Suprapubic skin (tissue), 4 donors: ENCODE results near the gene DSPP. TPM values are rescaled to one million over a fixed set of nuclear protein-coding genes. Genes with fewer than 3 reads are reported as not detected.

Experiments used
- DNase-seq, 2 donors: peaks; one replicate each; pipeline ENCODE4 v3.0.0-alpha.2; 2019; ENCODE audit warnings: low spot score in 2 of 2
- H3K27ac ChIP-seq: fragments of 200-600 bp; sonication (generic); one replicate; pipeline ENCODE4 v1.5.1; 2019
- H3K27me3 ChIP-seq: fragments of 200-600 bp; sonication (generic); one replicate; pipeline ENCODE4 v1.5.1; 2019
- H3K36me3 ChIP-seq: fragments of 200-600 bp; sonication (generic); one replicate; pipeline ENCODE4 v1.5.1; 2019
- H3K4me1 ChIP-seq: fragments of 200-600 bp; sonication (generic); one replicate; pipeline ENCODE4 v1.5.1; 2019
- H3K4me3 ChIP-seq: fragments of 200-600 bp; sonication (generic); one replicate; pipeline ENCODE4 v1.5.1; 2019; ENCODE audit warnings: mild to moderate bottlenecking
- H3K9me3 ChIP-seq: fragments of 200-600 bp; sonication (generic); one replicate; pipeline ENCODE4 v1.5.1; 2019
- CTCF ChIP-seq, 2 donors: fragments of 200-600 bp in 1 of 2; fragments of 450-650 bp in 1 of 2; sonication (generic) in 1 of 2; IDR thresholded peaks; one replicate each; pipeline ENCODE4 v1.5.1; 2016 to 2019; ENCODE audit warnings: antibody characterized with exemption in 2 of 2, mild to moderate bottlenecking in 1 of 2, moderate library complexity in 1 of 2
- EP300 ChIP-seq: sonication (generic); formaldehyde crosslinking; IDR thresholded peaks from one replicate; pipeline ENCODE4 v1.6.1; 2017; ENCODE audit warnings: antibody characterized with exemption
- POLR2A ChIP-seq, 2 donors: fragments of 450-650 bp; IDR thresholded peaks; one replicate each; pipeline ENCODE4 v1.6.1; 2017; ENCODE audit warnings: antibody characterized with exemption in 2 of 2, mild to moderate bottlenecking in 2 of 2, moderate library complexity in 2 of 2
- POLR2AphosphoS5 ChIP-seq, 3 donors: sonication (generic); formaldehyde crosslinking; IDR thresholded peaks; one replicate each; pipeline ENCODE4 v1.6.1; 2017; ENCODE audit warnings: antibody characterized with exemption in 3 of 3
- WGBS: methylation state at CpG from one replicate; pipeline ENCODE4 v1.1.5; 2018; 5-methylcytosine and 5-hydroxymethylcytosine counted together
- total RNA-seq, 4 donors: library from RNA; depleted of rRNA; stranded (reverse); fragments of >200 nt; gene quantifications; one replicate each; pipeline ENCODE4 v1.1.0, GENCODE V29; 2016

Gene DSPP
- total RNA-seq: not detected

DNA sequence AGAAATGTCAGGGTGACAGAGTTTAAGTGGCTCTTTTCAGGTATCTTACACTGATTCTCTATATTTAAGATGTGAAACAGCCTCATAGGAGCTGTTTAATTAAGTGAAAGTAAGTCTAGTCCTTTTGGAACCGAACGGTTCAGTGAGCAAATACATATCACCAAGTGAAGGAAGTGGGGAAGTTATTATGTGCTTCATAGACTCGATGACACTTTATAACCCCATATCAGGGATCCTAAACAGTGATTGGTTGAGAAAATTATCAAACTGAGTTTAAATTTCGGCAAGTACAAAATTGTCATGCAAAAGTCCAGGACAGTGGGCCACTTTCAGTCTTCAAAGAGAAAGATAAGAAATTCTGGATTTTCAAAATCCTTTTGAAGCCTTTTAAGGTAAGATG is at the start of gene DSPP:
Gene DSPP, plus strand, starts transcription at position 301 of the 400 bp plus-strand sequence. CDS start 2,380 bp downstream, outside the sequence.
- no peaks in the 10 kb centered on the region for H3K36me3 ChIP-seq
- H3K9me3 ChIP-seq: no peaks in the 10 kb centered on the region
- TF ChIP-seq POLR2A (IDR thresholded peaks at IDR 0.05): no peak
- no peak for TF ChIP-seq EP300
- TF ChIP-seq POLR2AphosphoS5 (IDR thresholded peaks at IDR 0.05): no peak
- TF ChIP-seq CTCF (IDR thresholded peaks at IDR 0.05): no peak
- no peaks in the 10 kb centered on the region for H3K4me1 ChIP-seq
- H3K27me3 ChIP-seq: no peaks in the 10 kb centered on the region
- no peak within 1 kb of the TSS for H3K4me3 ChIP-seq
- WGBS: 76% methylated on average over 4 of the region's 4 CpGs
- H3K27ac ChIP-seq: no peak within 1 kb of the TSS
- no peak for DNase-seq

DNA sequence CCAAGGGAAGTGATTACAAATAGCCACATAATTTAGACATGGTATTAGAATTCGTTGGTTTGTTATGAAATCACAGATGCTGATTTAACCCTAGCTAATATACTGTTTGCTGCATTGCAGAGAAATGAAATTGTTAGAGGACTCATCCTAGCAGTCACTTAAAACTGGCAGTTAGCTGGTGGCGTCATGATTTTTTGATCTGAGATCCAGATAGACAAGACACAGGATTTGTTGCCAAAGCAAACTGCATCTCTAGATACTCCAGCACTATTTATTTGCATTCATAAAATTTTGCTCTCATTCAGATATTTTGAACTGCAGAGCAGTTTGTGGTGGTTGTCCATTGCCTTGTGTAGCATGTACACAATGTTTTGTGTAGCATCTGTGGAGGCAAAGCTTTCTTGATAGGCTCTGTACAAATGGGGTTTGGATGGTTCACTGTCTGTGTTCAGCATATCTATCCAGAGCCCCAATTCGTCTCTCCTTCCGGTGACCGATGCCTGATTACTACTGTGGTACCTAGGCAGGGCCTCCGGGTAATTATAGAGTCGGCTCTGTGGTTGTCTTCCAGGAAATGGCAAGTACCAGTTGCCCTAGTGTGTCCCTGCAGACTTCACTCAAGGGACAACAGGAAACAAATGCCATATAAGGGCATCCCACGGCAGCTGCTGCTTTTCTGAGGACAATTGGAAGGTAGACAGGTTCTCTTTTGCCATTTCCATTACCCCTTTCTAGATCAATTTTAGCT is 49.1 kb upstream of the DSPP start:
- Histone ChIP-seq H3K27me3 (no peaks in the 10 kb centered on the region), H3K4me1 (no peaks in the 10 kb centered on the region)
- 42% methylated on average over 8 of the region's 8 CpGs for WGBS

GRCh38 chr4:87560802-87561201 is 47.5 kb upstream of the DSPP start:
- no peak for TF ChIP-seq POLR2AphosphoS5 (IDR thresholded peaks at IDR 0.05)
- TF ChIP-seq CTCF (IDR thresholded peaks at IDR 0.05): no peak
- TF ChIP-seq POLR2A (IDR thresholded peaks at IDR 0.05): no peak
- TF ChIP-seq EP300: no peak
- WGBS: 94% methylated on average over 2 of the region's 2 CpGs
- Histone ChIP-seq H3K4me3 (no peak overlapping the region), H3K27ac (no peak overlapping the region), H3K4me1 (no peaks in the 10 kb centered on the region), H3K9me3 (no peaks in the 10 kb centered on the region), H3K36me3 (no peaks in the 10 kb centered on the region), H3K27me3 (no peaks in the 10 kb centered on the region)
- no peak for DNase-seq

More for the DNA sequence above, 49.1 kb upstream of the DSPP start:
- Histone ChIP-seq H3K9me3 (no peaks in the 10 kb centered on the region), H3K4me3 (no peak overlapping the region), H3K36me3 (no peaks in the 10 kb centered on the region), H3K27ac (no peak overlapping the region)
- DNase-seq: no peak
- no peak for TF ChIP-seq EP300
- TF ChIP-seq CTCF (IDR thresholded peaks at IDR 0.05): no peak
- TF ChIP-seq POLR2A (IDR thresholded peaks at IDR 0.05): no peak
- TF ChIP-seq POLR2AphosphoS5 (IDR thresholded peaks at IDR 0.05): no peak

- no peaks in the 10 kb centered on the region for H3K9me3 ChIP-seq
- no peaks in the 10 kb centered on the region for H3K4me1 ChIP-seq
- no peak overlapping the region for H3K4me3 ChIP-seq
- no peaks in the 10 kb centered on the region for H3K36me3 ChIP-seq
- no peaks in the 10 kb centered on the region for H3K27me3 ChIP-seq
- no peak overlapping the region for H3K27ac ChIP-seq
- DNase-seq: no peak
- 77% methylated on average over 4 of the region's 4 CpGs for WGBS
- no peak for TF ChIP-seq EP300
- no peak for TF ChIP-seq CTCF (IDR thresholded peaks at IDR 0.05)
- TF ChIP-seq POLR2A (IDR thresholded peaks at IDR 0.05): no peak
- no peak for TF ChIP-seq POLR2AphosphoS5 (IDR thresholded peaks at IDR 0.05)
Measured at GRCh38 chr4:87565746-87566145, 42.6 kb upstream of the DSPP start.

DNA sequence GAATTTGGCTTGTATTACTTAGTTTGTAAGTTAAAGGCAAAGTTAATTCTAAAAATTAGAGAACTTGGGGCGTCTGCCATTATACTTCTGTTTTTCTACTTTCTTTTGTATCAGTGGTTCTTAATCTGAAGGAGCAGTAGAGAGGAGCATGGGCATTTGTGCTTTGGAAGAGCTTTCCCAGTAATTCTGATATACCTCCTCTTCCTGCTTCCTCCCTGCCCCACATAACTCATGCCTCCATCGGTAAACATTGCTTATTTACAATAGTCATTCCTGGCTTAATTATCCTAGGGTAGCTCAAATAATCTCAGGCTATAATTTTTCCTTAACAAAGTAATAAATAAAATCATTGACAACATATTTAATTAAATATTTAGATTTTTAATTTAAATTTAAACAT is 42.1 kb upstream of the DSPP start:
- no peak for TF ChIP-seq EP300
- no peak for TF ChIP-seq CTCF (IDR thresholded peaks at IDR 0.05)
- no peak for TF ChIP-seq POLR2AphosphoS5 (IDR thresholded peaks at IDR 0.05)
- TF ChIP-seq POLR2A (IDR thresholded peaks at IDR 0.05): no peak
- no peaks in the 10 kb centered on the region for H3K36me3 ChIP-seq
- no peaks in the 10 kb centered on the region for H3K27me3 ChIP-seq
- no peak for DNase-seq
- whole genome bisulfite sequencing: 66% methylated on average over 2 of the region's 2 CpGs
- no peak overlapping the region for H3K4me3 ChIP-seq
- H3K9me3 ChIP-seq: no peaks in the 10 kb centered on the region
- H3K27ac ChIP-seq: no peak overlapping the region
- no peaks in the 10 kb centered on the region for H3K4me1 ChIP-seq
